PFSK-1 (cell line): ENCODE data around the gene CDC42BPB.

Source experiments
- FOXP2 ChIP-seq: optimal IDR thresholded peaks from 2 replicates; pipeline ENCODE3; 2011; ENCODE audit warnings: borderline replicate concordance, control low read depth, inconsistent platforms; ENCODE audit not compliant: insufficient read depth; ENCODE audit errors: extremely low read length, extremely low read depth
- POLR2AphosphoS5 ChIP-seq: IDR thresholded peaks from 2 replicates; pipeline ENCODE4 v1.6.1; 2012; ENCODE audit warnings: low read depth, mild to moderate bottlenecking, control low read depth, low read length, moderate library complexity
- SIN3A ChIP-seq: IDR thresholded peaks from 2 replicates; pipeline ENCODE4 v1.6.1; 2012; ENCODE audit warnings: mild to moderate bottlenecking, low read length, moderate library complexity, borderline replicate concordance; ENCODE audit not compliant: insufficient read depth
- TAF1 ChIP-seq: IDR thresholded peaks from 2 replicates; pipeline ENCODE4 v1.6.1; 2012; ENCODE audit warnings: low read length, control low read depth, borderline replicate concordance; ENCODE audit not compliant: insufficient read depth
- TF ChIP-seq, protein P1 (sequence below), 2 experiments: IDR thresholded peaks; 2 replicates each; pipeline versions ENCODE4 v1.6.1 to v1.8.0; 2011 to 2012; ENCODE audit warnings: low read depth in 2 of 2, low read length in 2 of 2, control low read depth in 1 of 2, inconsistent platforms in 1 of 2, mild to moderate bottlenecking in 1 of 2, moderate library complexity in 1 of 2; ENCODE audit not compliant: insufficient read depth in 1 of 2

- TF ChIP-seq POLR2AphosphoS5 (no peak), TAF1 (no peak), FOXP2 (no peak), SIN3A (no peak)
- TF ChIP-seq, protein P1, sequence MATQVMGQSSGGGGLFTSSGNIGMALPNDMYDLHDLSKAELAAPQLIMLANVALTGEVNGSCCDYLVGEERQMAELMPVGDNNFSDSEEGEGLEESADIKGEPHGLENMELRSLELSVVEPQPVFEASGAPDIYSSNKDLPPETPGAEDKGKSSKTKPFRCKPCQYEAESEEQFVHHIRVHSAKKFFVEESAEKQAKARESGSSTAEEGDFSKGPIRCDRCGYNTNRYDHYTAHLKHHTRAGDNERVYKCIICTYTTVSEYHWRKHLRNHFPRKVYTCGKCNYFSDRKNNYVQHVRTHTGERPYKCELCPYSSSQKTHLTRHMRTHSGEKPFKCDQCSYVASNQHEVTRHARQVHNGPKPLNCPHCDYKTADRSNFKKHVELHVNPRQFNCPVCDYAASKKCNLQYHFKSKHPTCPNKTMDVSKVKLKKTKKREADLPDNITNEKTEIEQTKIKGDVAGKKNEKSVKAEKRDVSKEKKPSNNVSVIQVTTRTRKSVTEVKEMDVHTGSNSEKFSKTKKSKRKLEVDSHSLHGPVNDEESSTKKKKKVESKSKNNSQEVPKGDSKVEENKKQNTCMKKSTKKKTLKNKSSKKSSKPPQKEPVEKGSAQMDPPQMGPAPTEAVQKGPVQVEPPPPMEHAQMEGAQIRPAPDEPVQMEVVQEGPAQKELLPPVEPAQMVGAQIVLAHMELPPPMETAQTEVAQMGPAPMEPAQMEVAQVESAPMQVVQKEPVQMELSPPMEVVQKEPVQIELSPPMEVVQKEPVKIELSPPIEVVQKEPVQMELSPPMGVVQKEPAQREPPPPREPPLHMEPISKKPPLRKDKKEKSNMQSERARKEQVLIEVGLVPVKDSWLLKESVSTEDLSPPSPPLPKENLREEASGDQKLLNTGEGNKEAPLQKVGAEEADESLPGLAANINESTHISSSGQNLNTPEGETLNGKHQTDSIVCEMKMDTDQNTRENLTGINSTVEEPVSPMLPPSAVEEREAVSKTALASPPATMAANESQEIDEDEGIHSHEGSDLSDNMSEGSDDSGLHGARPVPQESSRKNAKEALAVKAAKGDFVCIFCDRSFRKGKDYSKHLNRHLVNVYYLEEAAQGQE (IDR thresholded peaks at IDR 0.05; ENCODE audit: insufficient read depth in 1 of 2, low read depth in 2 of 2, low read length in 2 of 2): no peak
Measured at GRCh38 chr14:102907303-102907844, 150.0 kb downstream of the CDC42BPB start.
